Mucosa of rectum (tissue), 2 donors: Measurements from ENCODE around the gene ATL1.

Experiments used
- H3K27ac ChIP-seq, 2 donors: one replicate each; pipeline ENCODE4 v1.7.0; 2013; ENCODE audit warnings: inconsistent platforms in 2 of 2, low read depth in 2 of 2, low read length in 2 of 2
- H3K27me3 ChIP-seq, 2 donors: one replicate each; pipeline ENCODE4 v1.7.0; 2013; ENCODE audit warnings: low read length in 2 of 2; ENCODE audit not compliant: control insufficient read depth in 2 of 2, insufficient read depth in 2 of 2
- H3K36me3 ChIP-seq, 2 donors: one replicate each; pipeline ENCODE4 v1.7.0; 2013; ENCODE audit warnings: low read length in 2 of 2; ENCODE audit not compliant: control insufficient read depth in 2 of 2, insufficient read depth in 2 of 2
- H3K4me1 ChIP-seq, 2 donors: one replicate each; pipeline ENCODE4 v1.7.0; 2013; ENCODE audit warnings: low read length in 2 of 2, mild to moderate bottlenecking in 1 of 2; ENCODE audit not compliant: control insufficient read depth in 2 of 2, insufficient read depth in 2 of 2
- H3K4me3 ChIP-seq, 2 donors: one replicate each; pipeline ENCODE4 v1.7.0; 2013; ENCODE audit warnings: low read length in 2 of 2
- H3K9ac ChIP-seq, 2 donors: one replicate each; pipeline ENCODE4 v1.7.0; 2013; ENCODE audit warnings: low read length in 2 of 2, low read depth in 1 of 2, mild to moderate bottlenecking in 1 of 2
- H3K9me3 ChIP-seq, 2 donors: one replicate each; pipeline ENCODE4 v1.7.0; 2013; ENCODE audit warnings: low read length in 2 of 2; ENCODE audit not compliant: control insufficient read depth in 2 of 2
- donor health status: healthy.
- donor health status: Normal muscosa, but diverticular disease.

ATL1 gene

GRCh38 chr14:50559990-50560930, at the start of gene ATL1:
TSS of gene ATL1 (plus strand) at chr14:50560145. CDS start at chr14:50560266, 121 bp downstream.
- Histone ChIP-seq H3K9ac (peak within 1 kb of the TSS; percentile 68 to 70), H3K4me3 (peak within 1 kb of the TSS; percentile 64 to 87), H3K27ac (peak within 1 kb of the TSS; percentile 74 to 80), H3K36me3 (no peaks in the 10 kb centered on the region), H3K4me1 (peaks cover 3 to 11% of the 10 kb centered on the region in 2 donors), H3K9me3 (no peaks in the 10 kb centered on the region), H3K27me3 (peaks cover 0 to 3% of the 10 kb centered on the region in 2 donors)

DNA sequence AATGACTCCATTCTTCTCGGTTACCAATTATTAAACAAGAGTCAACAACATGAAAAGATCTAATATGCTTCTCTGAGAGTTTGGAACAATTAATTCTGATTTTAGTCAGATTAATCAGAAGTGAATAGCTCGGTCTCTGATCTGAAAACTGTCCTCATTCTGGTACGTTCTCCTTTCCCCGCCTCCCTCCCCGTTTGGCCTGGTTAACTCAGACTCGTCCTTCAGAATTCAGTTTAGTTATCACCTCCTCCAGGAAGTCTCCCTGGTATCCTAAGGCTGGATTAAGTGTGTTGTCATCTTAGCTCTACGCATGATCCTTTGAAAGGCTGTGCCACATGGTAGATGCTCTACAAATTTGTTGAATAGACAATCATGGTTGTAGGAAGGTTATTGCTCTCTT, 49.8 kb upstream of the ATL1 start:
- Histone ChIP-seq H3K9ac (no peak overlapping the region), H3K27me3 (no peaks in the 10 kb centered on the region), H3K4me3 (no peak overlapping the region), H3K36me3 (no peaks in the 10 kb centered on the region), H3K9me3 (no peaks in the 10 kb centered on the region), H3K4me1 (no peaks in the 10 kb centered on the region), H3K27ac (no peak overlapping the region)

DNA sequence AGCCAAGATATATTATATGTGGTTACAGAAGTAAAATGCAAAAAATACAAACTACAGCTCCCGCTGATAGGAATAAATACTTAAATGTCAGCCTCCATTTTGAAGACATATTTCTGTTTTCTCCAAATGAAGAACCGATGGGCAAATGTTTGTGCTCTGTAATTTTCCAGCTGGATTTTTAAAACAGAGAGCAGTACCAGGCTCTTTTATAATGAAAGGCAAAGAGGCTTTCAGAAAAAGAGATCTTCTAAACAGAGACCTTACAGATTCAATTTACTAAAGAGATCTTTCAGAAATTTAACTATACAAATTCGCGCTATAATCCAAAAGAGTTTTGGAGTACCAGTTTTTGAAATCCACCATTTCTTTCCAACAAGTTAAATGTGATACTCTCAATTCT, 47.5 kb upstream of the ATL1 start:
- Histone ChIP-seq H3K9ac (no peak overlapping the region), H3K27me3 (no peaks in the 10 kb centered on the region)

DNA sequence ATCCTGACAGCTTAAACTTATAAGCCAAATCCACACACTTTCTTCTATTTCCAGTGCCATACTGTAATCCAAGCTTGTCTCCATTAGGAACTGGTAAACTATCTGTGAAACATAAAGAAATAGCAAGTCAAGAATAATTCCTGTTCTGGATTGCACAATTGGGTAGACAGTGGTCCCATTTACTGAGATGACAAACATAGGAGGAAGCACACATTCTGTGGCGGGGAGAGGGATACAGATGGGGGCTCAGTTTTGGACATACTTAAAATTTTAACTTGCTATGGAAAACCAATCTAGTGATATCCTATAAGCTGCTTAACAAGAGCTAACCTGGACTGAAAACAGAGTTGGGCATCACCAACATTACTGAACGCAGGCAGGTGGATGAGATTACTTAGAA, 43.9 kb upstream of the ATL1 start:
- Histone ChIP-seq H3K4me3 (no peak overlapping the region), H3K9ac (no peak overlapping the region), H3K27me3 (no peaks in the 10 kb centered on the region), H3K36me3 (peaks cover 0 to 5% of the 10 kb centered on the region in 2 donors), H3K27ac (no peak overlapping the region), H3K4me1 (no peaks in the 10 kb centered on the region), H3K9me3 (no peaks in the 10 kb centered on the region)

More for the DNA sequence above, 47.5 kb upstream of the ATL1 start:
- Histone ChIP-seq H3K36me3 (peaks cover 0 to 5% of the 10 kb centered on the region in 2 donors), H3K4me1 (no peaks in the 10 kb centered on the region), H3K27ac (no peak overlapping the region), H3K9me3 (no peaks in the 10 kb centered on the region), H3K4me3 (no peak overlapping the region)

- H3K9me3 ChIP-seq = no peaks in the 10 kb centered on the region
- no peak overlapping the region for H3K9ac ChIP-seq
- no peaks in the 10 kb centered on the region for H3K27me3 ChIP-seq
- peaks cover 0 to 9% of the 10 kb centered on the region in 2 donors for H3K4me1 ChIP-seq
- no peaks in the 10 kb centered on the region for H3K36me3 ChIP-seq
- H3K27ac ChIP-seq = peak overlapping the region; percentile 26 to 37
- no peak overlapping the region for H3K4me3 ChIP-seq
Measured at GRCh38 chr14:50520947-50521815, 38.8 kb upstream of the ATL1 start.

- peak overlapping the region in 1 of 2 donors; percentile 10 for H3K9ac ChIP-seq
- H3K27ac ChIP-seq = peak overlapping the region; percentile 26 to 37
Measured at GRCh38 chr14:50521912-50522341, 38.0 kb upstream of the ATL1 start.

DNA sequence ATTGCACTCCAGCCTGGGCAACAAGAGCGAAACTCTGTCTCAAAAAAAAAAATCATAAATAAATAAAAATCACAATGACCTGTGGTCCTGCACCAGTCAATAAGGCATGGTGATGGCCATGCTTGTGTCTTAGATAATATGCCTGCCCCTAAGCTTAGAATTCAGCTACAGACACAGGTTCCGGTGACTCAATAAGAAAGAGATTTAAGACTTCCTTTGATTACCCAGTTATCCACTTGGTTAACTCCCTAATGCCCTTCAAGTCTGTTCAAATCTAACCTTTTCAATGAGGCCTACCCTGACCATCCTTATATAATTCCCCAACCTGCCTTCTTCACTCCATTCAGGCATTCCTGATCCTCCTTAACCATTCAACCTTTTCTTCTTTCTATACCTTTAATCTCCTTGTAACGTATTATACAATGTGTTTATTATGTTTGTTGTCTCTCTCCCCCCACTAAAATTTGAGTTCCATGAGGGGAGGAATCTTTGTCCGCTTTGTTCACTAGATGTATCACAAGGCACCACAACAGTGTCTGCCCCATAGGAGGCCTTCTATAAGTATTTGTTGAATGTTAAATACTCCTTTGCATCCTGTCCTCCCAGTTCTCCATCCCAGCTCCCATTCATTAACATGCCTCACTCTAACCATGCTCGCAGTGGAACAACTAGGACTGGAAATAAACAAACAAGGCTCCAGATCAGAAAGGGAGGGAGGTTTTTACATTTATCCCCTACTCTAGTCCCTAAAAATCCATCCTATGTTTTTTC, 36.5 kb upstream of the ATL1 start:
- Histone ChIP-seq H3K9me3 (no peaks in the 10 kb centered on the region), H3K27ac (no peak overlapping the region), H3K4me1 (peaks cover 0 to 9% of the 10 kb centered on the region in 2 donors), H3K4me3 (no peak overlapping the region), H3K9ac (no peak overlapping the region), H3K27me3 (no peaks in the 10 kb centered on the region), H3K36me3 (no peaks in the 10 kb centered on the region)

More at GRCh38 chr14:50521912-50522341, 38.0 kb upstream of the ATL1 start:
- no peaks in the 10 kb centered on the region for H3K9me3 ChIP-seq
- H3K27me3 ChIP-seq = no peaks in the 10 kb centered on the region
- H3K4me3 ChIP-seq = no peak overlapping the region
- no peaks in the 10 kb centered on the region for H3K36me3 ChIP-seq
- H3K4me1 ChIP-seq = peaks cover 0 to 9% of the 10 kb centered on the region in 2 donors

DNA sequence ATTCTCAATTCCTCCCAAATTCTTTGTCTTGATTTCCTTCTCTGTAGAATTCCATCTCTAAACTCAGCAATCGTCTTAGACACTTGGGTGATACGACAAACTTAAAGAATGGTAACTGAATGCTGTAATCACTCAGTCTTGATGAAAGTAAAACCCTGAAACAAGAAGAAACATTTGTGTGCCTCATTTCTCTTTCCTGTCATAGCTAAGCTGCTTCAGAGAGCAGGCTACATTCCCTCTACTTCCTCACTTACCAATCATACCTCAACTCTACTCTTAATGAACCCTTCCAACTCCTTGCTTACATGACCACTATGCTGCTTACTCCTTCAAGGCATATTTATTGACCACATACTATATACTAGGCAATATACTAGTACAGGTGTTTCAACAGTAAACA, 35.9 kb upstream of the ATL1 start:
- Histone ChIP-seq H3K9ac (no peak overlapping the region), H3K4me3 (no peak overlapping the region), H3K36me3 (no peaks in the 10 kb centered on the region), H3K27me3 (no peaks in the 10 kb centered on the region), H3K4me1 (peaks cover under 1 to 9% of the 10 kb centered on the region in 2 donors), H3K27ac (no peak overlapping the region), H3K9me3 (no peaks in the 10 kb centered on the region)

GRCh38 chr14:50524731-50525515, 35.0 kb upstream of the ATL1 start:
- Histone ChIP-seq H3K4me1 (peaks cover 3 to 13% of the 10 kb centered on the region in 2 donors), H3K27ac (no peak overlapping the region), H3K9ac (no peak overlapping the region), H3K27me3 (no peaks in the 10 kb centered on the region), H3K9me3 (no peaks in the 10 kb centered on the region), H3K4me3 (no peak overlapping the region), H3K36me3 (no peaks in the 10 kb centered on the region)
